Activated T-cell treated with anti-CD3 and anti-CD28 coated beads, Interleukin-2, amount 50 U/mL, for 1 hour (primary cell): ENCODE results near the gene CAPN7.

Experiments
- DNase-seq: peaks from one replicate; pipeline ENCODE4 v3.0.0-alpha.2; 2020

Gene CAPN7

DNA sequence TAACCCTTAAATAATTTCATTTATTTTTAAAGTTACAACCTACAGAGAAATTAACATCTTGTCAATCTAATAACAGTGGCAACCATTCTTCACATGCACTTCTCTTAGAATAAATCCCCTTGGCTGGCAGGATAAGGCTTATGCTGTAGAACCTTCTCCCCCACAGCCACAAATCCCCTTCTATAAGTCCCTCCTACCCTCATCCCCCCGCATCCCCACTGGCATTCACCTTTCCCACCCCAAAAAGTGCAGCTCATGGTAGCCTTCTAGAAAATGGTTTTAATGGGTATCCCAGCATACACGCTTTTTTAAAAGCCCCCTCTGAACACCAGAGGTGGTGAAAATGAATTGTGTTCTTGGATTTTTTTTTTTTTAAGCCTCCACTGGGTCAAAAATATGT lies 49.2 kb downstream of the CAPN7 start:
- no peak for DNase-seq

DNA sequence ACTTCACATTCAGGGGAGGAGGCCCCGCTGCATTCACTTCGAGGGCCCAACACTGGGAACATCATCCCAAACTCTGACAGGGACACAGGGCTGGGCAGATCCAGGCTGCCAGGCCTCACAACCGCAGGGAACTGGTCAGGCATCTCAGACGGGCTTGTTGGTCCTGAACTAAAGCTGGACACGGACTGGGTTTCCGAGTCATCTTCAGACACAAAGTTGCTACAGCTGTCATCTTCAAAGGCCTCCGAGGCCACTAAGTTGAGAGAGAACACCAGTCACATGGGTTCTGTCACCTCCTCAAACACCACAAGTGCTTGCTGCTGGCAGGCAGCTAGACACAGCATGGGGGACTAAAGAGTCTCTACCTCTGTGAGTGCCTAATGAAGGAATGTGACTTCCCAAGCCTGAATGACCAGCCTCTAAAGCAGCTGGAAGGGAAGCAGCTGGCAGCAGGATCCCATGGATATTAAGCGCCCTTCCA lies 50.9 kb downstream of the CAPN7 start:
- DNase-seq: no peak

DNA sequence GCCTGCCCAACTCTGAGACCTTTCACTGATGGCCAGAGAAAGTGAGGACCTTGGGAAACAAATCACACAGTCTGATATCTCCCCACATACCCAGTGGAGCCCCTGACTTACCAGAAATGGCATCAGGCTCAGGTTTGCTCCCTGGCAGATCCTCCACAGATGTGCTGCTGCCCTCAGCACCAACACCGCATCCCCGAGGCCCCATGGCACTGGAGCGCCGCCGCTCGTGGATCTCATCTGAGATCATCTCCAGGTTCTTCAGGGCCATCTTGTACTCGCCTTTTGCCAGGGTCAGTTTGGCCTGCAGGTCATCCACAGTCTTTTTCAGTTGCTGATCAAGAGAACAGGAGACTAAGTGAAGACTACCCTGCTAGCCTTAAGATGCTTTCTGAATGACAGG lies 52.7 kb downstream of the CAPN7 start:
- no peak for DNase-seq

DNA sequence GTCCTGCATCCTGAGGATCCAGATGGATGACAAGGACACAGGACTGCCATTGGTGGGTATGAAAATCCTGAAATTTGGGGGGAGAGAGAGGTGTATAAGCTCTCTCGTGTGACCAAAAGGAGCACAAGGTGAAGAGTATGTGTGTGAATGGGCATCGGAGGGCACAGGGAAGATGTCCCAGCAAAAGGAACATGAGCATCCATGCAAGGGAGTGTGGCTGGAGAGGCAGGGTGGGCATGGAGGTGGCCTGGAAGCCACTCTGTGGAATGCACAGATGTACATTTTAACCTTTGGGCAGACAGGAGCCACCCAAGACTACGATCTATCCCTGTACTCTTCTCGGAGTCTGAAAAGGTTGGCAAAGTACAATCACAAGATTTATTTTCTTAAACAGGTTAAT lies 54.5 kb downstream of the CAPN7 start:
- DNase-seq: no peak

DNA sequence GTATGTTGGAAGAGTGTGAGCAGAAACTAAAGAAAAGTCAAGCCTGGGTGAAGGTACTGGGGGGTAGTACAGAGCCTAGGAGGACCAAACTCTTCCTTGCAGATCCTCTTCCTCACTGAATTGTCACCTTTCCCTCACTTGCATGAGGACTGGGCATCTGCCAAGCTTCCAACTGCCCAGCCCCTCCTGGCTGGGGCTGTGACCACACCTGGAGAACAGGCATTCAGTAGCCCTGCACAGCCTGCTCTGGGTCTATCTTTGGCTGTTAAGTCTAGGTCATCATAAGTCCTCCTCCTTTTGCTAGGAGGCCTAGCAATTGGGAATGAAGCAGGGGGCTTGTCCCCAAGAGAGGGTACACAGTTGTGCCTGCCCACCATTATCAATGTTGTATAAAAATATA lies 55.2 kb downstream of the CAPN7 start:
- DNase-seq: no peak

- no peak for DNase-seq
These were observed 56.0 kb downstream of the CAPN7 start for GRCh38 chr3:15262021-15262420.

- no peak for DNase-seq
These were observed 57.1 kb downstream of the CAPN7 start for GRCh38 chr3:15263120-15263519.

DNA sequence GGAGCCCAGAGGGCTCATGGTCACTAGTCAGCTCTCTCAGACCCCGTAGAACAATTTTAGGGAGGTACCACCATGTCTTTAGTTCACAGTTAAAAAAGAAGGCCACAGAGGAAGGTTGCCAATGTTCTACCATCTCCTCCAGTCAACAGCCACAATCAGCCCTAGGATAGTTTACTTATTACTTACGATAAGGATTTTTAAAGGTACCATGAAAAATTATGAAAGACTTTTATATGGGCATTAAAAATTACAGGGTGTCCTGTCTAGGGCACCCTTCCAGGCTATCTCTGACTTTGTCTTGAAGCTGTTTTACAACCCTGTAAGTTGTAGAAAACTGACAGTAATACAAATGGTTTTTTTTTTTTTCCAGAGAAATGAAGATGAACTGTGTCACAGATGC lies 57.9 kb downstream of the CAPN7 start:
- no peak for DNase-seq

DNA sequence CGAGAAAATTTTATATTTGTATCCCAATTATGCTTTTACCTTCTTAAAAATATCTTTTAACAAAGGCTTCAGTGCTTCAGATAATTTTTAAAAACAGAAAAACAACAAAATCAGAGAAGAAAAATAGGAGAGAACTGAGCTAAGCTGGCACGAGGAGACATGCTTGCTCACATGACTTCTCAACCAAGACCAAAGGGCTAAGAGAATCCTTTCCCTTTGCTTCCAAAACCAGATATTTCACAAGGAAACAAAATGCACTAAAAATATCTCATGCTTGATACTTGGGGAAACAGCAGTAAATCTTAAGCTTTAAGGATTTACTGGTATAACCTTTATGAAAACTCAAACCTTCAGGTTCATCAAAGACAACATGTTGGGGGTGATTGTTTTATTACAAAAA lies 58.4 kb downstream of the CAPN7 start:
- DNase-seq: no peak

- DNase-seq: no peak
These were observed 59.8 kb downstream of the CAPN7 start for GRCh38 chr3:15265655-15266509.

DNA sequence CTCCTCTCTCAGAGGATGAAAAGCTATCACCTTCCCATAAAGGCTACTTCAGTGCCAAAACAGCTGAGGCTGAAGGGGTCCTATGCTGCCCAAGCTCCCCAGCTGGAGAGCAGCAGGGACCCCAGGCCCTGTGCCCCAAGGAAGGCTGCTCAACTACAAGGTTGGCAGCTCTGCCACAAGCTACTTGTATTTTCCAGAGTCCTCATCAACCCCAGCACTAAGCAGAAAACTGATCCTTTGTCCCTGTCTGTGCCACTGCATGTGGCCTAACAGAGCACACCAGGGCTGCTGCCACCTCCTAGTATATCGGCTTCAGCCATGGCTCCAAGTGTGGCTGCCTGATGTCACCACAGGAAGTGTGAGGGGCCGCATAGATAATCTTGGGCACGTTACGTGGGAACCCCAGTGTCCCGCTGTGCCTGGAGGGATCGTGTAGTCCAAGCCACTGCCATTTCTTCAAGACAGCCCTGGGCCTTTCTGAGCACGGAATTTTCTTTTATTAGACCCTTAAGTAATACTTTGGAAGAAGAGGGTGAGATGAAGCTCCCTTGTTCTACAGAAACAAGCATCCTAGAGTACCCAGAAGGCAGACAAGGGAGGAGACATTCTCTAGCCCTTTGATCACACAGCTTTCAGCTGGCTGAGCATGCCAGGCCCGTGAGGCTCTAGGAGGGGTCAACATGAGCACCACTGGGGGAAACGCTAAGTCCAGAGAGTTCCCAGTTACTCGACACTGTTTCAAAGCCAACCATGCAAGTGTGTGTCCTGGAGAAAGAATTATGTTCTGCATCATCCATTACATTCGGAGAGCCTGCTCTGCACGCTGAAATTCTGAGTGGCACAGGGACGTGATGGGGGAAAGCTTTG lies 60.7 kb downstream of the CAPN7 start:
- no peak for DNase-seq

GRCh38 chr3:15267502-15267901 lies 61.5 kb downstream of the CAPN7 start:
- DNase-seq: no peak

GRCh38 chr3:15268033-15268631 lies 62.1 kb downstream of the CAPN7 start:
- DNase-seq: peak; percentile 85

DNA sequence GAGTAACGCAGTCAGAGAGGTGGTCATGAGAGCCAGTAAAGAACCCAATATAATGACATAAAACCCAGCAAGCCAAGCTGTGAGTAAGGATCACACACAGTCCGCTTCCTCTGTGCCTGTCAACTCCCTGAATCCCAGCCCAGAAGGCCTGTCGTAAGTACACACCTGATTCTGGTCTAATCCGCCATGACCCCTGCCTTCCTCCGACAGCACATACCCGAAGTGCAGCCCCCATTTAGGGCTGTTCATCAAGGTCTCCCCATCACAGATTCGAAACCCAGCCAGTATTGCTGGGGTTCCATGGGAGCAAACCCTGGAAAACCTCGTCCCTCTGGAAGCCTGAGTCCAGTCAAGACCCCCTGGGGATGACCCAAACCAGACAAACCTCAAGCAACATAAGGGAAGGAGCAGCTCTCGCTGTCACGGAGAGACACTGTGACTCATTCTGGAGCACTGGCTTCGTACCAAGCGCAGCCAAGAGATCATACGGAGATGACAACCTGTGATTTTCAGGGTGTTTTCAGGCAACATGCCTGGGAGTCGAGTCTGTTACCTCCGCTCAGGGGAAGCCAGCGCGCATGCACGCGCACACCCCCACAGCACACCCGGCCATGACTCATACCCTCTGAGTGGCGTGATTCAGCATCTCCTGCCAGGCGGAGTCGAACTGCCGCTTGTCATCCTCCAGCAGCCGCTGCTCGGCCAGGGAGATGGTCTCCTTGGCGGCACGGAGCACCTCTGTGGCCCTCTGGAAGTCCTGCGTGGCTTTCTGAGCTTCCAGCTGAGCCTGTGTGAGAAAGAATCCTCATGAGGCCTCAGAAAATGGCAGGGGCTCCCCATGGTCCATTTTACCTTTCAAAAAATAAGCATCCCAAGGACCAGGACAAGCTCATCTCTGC lies 63.3 kb downstream of the CAPN7 start:
- peak; percentile 84 for DNase-seq

- no peak for DNase-seq
These were observed 65.0 kb downstream of the CAPN7 start for GRCh38 chr3:15271030-15271429.

DNA sequence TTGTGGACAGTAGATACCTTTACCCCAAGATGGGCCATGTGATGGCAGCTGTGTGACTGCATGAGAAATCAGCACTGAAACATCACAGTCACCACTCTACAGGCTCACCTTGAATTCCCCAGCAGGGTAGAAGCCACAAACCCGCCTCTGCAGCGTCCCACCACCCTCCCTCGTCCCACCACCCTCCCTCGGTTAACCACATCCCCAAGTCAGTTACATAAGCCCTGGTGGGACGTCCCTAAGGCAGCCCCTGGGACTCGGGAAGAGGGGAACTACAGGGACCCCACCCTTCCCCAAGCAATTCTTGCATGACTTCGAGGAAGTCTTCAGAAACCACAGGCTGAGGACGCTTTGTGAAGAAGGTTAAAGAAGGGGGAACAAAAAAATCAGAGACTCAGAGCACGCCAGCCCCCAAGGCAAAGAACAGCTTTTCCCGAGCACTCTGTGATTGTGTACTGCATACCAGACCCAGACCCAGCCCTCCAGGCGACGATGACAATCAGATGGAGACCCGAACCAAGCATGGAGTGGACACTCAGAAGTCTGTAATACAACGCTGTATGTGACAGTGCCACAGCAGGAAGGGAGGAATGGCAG lies 65.8 kb downstream of the CAPN7 start:
- peak; percentile 79 for DNase-seq

DNA sequence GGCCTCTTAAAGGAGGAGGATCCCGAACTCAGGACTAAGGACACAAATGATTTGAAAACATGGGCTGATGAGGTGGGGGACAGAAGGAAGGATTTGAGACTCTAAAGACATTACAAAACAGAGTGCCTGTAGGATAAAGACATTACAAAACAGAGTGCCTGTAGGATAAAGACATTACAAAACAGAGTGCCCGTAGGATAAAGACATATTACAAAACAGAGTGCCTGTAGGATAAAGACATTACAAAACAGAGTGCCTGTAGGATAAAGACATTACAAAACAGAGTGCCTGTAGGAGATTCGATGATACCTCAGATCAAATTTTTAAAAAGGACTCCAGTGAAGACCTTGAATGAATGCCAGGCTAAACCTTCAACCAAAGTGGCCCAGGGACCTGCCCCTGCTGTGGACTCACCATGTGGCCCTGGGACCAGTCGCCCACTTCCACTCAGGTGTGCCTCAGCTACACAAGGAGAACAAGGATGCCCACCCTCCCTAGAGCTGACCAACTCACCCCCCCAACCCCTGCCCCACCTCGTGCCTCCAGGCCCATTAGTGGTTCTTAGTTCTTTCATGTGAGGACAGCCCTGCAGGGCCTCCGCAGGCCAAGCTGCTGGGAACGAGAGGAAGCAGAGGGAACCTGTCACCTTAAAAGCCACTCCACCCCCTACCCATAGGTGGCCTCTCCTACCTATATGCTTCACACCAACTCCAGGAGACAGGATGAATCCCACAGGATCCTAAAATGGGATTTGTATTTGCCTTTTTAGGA lies 66.6 kb downstream of the CAPN7 start:
- no peak for DNase-seq

- DNase-seq: no peak
These were observed 67.2 kb downstream of the CAPN7 start for GRCh38 chr3:15273227-15273626.

- DNase-seq: no peak
These were observed 70.1 kb downstream of the CAPN7 start for GRCh38 chr3:15276028-15276724.

GRCh38 chr3:15277861-15278500 lies 71.9 kb downstream of the CAPN7 start:
- no peak for DNase-seq
